SJSA1 (cell line): ENCODE results near the gene ZNF132. TPM values are rescaled to one million over a fixed set of nuclear protein-coding genes. Genes with fewer than 3 reads are reported as not detected.
"Not testable (repeated sequence)": the region's sequence is repeated elsewhere in the genome, so short reads cannot be mapped to it uniquely, and the experiment has no call there.

Experiments
- DNase-seq, 2 experiments: peaks; one replicate each; pipeline ENCODE4 v3.0.0-alpha.2; 2015 to 2020; ENCODE audit warnings: low spot score in 2 of 2, low read depth in 1 of 2
- H3K27ac ChIP-seq: fragments of 250-450 bp; sonication (Bioruptor Pico); 2 replicates; pipeline ENCODE4 v1.5.1; 2020; ENCODE audit warnings: mild to moderate bottlenecking, moderate library complexity
- H3K27me3 ChIP-seq: fragments of 250-450 bp; sonication (Bioruptor Pico); replicated peaks from 2 replicates; pipeline ENCODE4 v1.5.1; 2020; ENCODE audit warnings: mild to moderate bottlenecking, moderate library complexity
- H3K36me3 ChIP-seq: fragments of 250-450 bp; sonication (Bioruptor Pico); 2 replicates; pipeline ENCODE4 v1.5.1; 2020; ENCODE audit warnings: mild to moderate bottlenecking
- H3K4me1 ChIP-seq: fragments of 250-450 bp; sonication (Bioruptor Pico); replicated peaks from 2 replicates; pipeline ENCODE4 v1.6.1; 2021; ENCODE audit warnings: mild to moderate bottlenecking
- H3K4me3 ChIP-seq: fragments of 250-450 bp; sonication (Bioruptor Pico); 2 replicates; pipeline ENCODE4 v1.5.1; 2020; ENCODE audit warnings: mild to moderate bottlenecking
- H3K9me3 ChIP-seq: fragments of 250-450 bp; sonication (Bioruptor Pico); replicated peaks from 2 replicates; pipeline ENCODE4 v1.5.1; 2020; ENCODE audit warnings: mild to moderate bottlenecking
- total RNA-seq: library from RNA; depleted of rRNA; stranded (reverse); fragments of >200 nt; shearing (Covaris generic); gene quantifications from 2 replicates; pipeline ENCODE4 v1.2.3, GENCODE V29; 2014; rRNA removed

The ZNF132 gene
- 2.8 and 6.0 TPM in 2 replicates for total RNA-seq

DNA sequence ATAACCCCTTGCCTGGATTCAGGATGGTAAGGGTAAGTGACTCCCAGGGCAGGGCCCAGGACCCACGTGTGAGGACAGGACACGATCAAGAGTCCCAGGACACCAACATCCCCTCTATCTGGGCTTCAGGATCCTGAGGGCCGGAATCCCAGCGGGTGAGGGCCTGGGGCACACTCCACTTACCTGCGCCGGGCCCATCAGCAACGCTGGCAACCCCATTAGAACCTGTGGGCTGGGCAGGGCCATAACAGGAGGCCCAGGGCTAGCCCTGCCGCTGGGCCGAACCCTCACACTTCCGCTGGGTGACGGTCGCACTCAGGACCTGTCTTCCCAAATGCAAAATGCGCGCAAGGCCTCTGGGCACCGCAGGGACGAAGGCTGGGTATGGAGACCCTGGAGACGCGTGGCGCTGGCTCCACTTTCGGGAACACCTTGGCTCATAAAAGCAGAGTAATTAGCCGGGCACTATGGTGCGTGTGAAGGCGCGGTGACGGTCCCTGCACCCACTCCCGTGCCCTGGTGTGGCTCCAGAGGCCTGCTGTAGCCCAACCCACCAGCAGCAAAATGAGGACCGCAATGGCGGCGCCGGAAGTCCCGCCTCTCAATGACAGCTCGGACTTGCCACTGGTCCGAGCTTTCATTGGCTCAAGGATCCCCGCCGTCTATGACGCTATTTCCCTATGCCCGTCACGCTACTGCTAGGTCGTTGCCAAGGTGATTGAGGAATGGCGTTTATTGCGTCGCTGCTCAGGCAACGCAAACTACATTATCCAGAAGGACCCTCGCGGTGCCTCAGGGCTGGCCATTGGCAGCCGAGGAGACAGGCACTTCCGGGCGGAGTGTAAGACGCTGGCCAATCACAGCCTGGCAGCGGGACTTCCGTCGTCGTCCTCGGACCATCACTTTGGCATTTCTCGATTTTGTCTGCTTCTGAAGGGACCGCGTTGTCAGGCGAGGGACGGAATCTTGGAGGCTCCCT is at the start of gene ZNF132:
Gene ZNF132 (minus strand): TSS at position 578 of the 979 bp plus-strand sequence. CDS start 332 bp downstream, at position 246.
- Histone ChIP-seq H3K27ac (peak within 1 kb of the TSS; percentile 51), H3K4me1 (peaks cover 17% of the 10 kb centered on the region), H3K36me3 (peaks cover 28% of the 10 kb centered on the region), H3K27me3 (no peaks in the 10 kb centered on the region), H3K4me3 (peak within 1 kb of the TSS; percentile 50), H3K9me3 (peaks cover 23% of the 10 kb centered on the region)
- peak; percentile 92 to 97 for DNase-seq

DNA sequence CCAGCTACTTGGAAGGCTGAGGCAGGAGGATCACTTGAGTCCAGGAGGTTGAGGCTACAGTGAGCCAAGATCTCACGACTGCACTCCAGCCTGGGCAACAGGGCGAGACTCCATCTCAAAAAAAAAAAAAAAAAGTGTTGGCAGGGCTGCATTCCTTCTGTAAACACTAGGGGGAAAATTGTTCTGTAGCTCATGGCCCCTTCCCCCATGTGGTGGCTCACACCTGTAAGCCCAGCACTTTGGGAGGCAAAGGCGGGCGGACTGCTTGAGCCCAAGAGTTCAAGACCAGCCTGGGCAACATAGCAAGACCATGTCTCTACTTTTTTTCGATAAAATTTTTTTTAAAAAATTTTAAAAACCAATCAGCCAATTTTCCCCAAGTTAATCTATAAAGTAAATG is 44.4 kb upstream of the ZNF132 start:
- not testable (repeated sequence) for H3K4me1 ChIP-seq, H3K27ac ChIP-seq, H3K36me3 ChIP-seq, H3K4me3 ChIP-seq, DNase-seq, H3K27me3 ChIP-seq, H3K9me3 ChIP-seq

GRCh38 chr19:58483776-58484175 is 43.8 kb upstream of the ZNF132 start:
- H3K4me1 ChIP-seq, result no peaks in the 10 kb centered on the region
- no peaks in the 10 kb centered on the region for H3K27me3 ChIP-seq
- no peaks in the 10 kb centered on the region for H3K9me3 ChIP-seq
- H3K36me3 ChIP-seq, result no peaks in the 10 kb centered on the region
- DNase-seq, result no peak
- H3K4me3 ChIP-seq, result no peak overlapping the region
- H3K27ac ChIP-seq, result no peak overlapping the region

- Histone ChIP-seq H3K27me3 (no peaks in the 10 kb centered on the region), H3K36me3 (no peaks in the 10 kb centered on the region), H3K4me3 (no peak overlapping the region), H3K27ac (no peak overlapping the region), H3K9me3 (no peaks in the 10 kb centered on the region), H3K4me1 (no peaks in the 10 kb centered on the region)
- DNase-seq, result no peak
Observed at GRCh38 chr19:58482372-58482771, 42.4 kb upstream of the ZNF132 start.

DNA sequence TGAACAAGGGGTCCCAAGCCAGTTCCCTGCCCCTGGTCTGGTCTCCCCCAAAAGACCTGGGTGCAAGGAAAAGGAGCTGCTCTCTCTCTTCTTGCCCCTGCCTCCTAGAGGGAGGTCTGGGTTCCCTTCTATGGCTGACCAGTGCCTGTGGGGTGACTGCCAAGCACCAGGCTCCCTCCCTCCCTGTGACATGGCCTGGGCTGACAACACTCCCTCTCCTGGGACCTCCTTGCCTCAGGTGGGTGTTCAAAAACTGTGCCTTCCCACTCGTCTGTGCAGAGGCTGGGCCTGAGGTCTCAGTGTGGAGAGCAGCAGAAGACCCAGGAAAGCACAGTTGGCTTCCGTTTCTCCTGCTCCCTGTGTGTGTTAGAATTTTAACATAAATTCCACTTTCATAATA is 40.9 kb upstream of the ZNF132 start:
- no peaks in the 10 kb centered on the region for H3K9me3 ChIP-seq
- peaks cover 10% of the 10 kb centered on the region for H3K4me1 ChIP-seq

GRCh38 chr19:58480481-58480830 is 40.5 kb upstream of the ZNF132 start:
- H3K4me3 ChIP-seq, result no peak overlapping the region
- DNase-seq, result no peak
- no peaks in the 10 kb centered on the region for H3K36me3 ChIP-seq
- no peak overlapping the region for H3K27ac ChIP-seq
- no peaks in the 10 kb centered on the region for H3K27me3 ChIP-seq
- peaks cover 13% of the 10 kb centered on the region for H3K4me1 ChIP-seq
- no peaks in the 10 kb centered on the region for H3K9me3 ChIP-seq

More for the DNA sequence above, 40.9 kb upstream of the ZNF132 start:
- Histone ChIP-seq H3K4me3 (no peak overlapping the region), H3K27me3 (no peaks in the 10 kb centered on the region), H3K27ac (no peak overlapping the region), H3K36me3 (no peaks in the 10 kb centered on the region)
- no peak for DNase-seq

DNA sequence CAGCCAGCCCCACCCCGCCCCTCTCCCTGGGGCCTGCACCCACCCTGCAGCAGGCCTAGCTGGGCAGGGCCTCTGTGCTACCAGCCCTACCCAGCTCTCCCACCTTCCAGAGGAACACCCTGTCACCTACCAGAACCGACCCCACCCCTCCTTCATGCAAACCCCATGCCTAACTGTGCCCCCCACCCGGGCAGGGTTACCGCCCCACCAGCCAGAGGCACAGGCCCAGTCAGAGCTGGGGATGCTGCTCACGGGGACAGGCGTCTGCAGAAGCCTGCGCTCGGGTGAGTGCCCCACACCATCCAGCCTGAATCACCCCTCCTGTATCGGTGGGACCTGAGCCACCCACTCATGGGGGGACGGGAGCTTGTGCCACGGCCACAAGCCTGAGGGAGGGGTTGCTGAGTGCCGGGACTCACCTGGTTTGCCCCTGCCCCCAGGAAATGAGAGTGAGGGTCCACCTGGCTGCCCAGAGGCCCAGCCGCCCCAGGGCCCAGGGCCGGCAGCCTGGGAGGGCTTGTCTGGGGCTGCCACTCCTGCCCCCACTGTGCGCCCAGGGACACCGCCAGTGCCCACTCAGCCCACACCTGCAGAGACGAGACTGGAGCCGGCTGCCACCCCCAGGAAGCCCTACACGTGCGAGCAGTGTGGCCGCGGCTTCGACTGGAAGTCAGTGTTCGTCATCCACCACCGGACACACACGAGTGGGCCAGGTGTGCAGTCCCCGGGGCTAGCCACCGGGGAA is 40.0 kb upstream of the ZNF132 start:
- Histone ChIP-seq H3K9me3 (no peaks in the 10 kb centered on the region), H3K4me3 (no peak overlapping the region), H3K27me3 (no peaks in the 10 kb centered on the region), H3K27ac (no peak overlapping the region), H3K4me1 (peaks cover 18% of the 10 kb centered on the region), H3K36me3 (no peaks in the 10 kb centered on the region)
- no peak for DNase-seq

- Histone ChIP-seq H3K36me3 (no peaks in the 10 kb centered on the region; the same call in 1 of the 2 replicates), H3K9me3 (no peaks in the 10 kb centered on the region), H3K4me3 (no peak overlapping the region), H3K27me3 (no peaks in the 10 kb centered on the region), H3K4me1 (peaks cover 24% of the 10 kb centered on the region), H3K27ac (no peak overlapping the region)
- DNase-seq, result no peak
Observed at GRCh38 chr19:58479303-58479702, 39.4 kb upstream of the ZNF132 start.

GRCh38 chr19:58477871-58478270 is 37.9 kb upstream of the ZNF132 start:
- Histone ChIP-seq H3K27me3 (no peaks in the 10 kb centered on the region), H3K4me3 (no peak overlapping the region), H3K9me3 (no peaks in the 10 kb centered on the region), H3K4me1 (peaks cover 30% of the 10 kb centered on the region), H3K36me3 (peaks cover 10% of the 10 kb centered on the region), H3K27ac (no peak overlapping the region)
- DNase-seq, result no peak

DNA sequence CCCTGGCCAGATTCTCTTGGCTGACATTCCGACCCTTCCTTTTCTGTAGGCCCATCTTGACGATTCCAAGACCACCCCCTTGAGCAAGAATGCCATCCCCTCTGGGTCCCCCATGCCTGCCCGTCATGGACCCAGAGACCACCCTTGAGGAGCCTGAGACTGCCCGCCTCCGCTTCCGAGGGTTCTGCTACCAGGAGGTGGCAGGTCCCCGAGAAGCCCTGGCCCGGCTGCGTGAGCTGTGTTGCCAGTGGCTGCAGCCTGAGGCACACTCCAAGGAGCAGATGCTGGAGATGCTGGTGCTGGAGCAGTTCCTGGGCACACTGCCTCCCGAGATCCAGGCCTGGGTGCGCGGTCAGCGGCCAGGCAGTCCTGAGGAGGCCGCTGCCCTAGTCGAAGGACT is 37.2 kb upstream of the ZNF132 start:
- H3K27me3 ChIP-seq, result no peaks in the 10 kb centered on the region
- H3K4me1 ChIP-seq, result peaks cover 30% of the 10 kb centered on the region
- H3K9me3 ChIP-seq, result no peaks in the 10 kb centered on the region
- no peak overlapping the region for H3K27ac ChIP-seq
- peaks cover 18% of the 10 kb centered on the region for H3K36me3 ChIP-seq
- H3K4me3 ChIP-seq, result no peak overlapping the region
- DNase-seq, result no peak

DNA sequence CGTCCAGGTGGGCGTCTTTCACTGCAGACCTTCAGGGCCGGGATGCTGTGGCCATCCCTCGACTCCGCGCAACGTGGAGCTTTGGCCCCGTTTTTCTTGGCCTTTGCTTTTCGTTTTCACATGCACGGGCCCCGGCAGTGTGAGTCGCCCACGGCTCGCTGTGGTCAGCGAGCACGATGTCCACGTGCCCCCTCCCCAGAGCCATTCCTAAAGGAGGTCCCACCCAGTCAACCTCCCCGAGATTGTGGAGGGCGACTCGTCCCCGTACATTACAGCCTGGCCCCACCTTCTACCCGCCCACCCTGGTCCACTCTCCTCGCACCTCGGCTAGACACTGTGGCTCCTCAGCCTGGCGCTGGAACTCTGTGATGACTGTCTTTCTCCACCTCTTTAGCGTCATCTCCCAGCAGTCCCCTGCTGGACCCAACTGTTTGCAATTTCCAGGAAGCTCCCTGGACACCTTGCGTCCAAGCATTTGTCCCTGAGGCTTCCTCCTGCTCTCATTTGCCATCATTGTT is 36.6 kb upstream of the ZNF132 start:
- H3K27me3 ChIP-seq, result no peaks in the 10 kb centered on the region
- H3K9me3 ChIP-seq, result no peaks in the 10 kb centered on the region
- peaks cover 30% of the 10 kb centered on the region for H3K4me1 ChIP-seq
- H3K4me3 ChIP-seq, result peak overlapping the region; percentile 50
- H3K36me3 ChIP-seq, result peaks cover 24% of the 10 kb centered on the region
- H3K27ac ChIP-seq, result peak overlapping the region; percentile 63
- no peak for DNase-seq

GRCh38 chr19:58475714-58476497 is 36.0 kb upstream of the ZNF132 start, which contains the start of gene ZNF446:
Gene ZNF446 (plus strand): TSS chr19:58476352. CDS start chr19:58477219, 867 bp downstream.
- no peaks in the 10 kb centered on the region for H3K9me3 ChIP-seq
- peaks cover 26% of the 10 kb centered on the region for H3K36me3 ChIP-seq
- DNase-seq, result peak; percentile 96 to 97
- peak within 1 kb of the TSS; percentile 63 for H3K27ac ChIP-seq
- no peaks in the 10 kb centered on the region for H3K27me3 ChIP-seq
- H3K4me1 ChIP-seq, result peaks cover 30% of the 10 kb centered on the region
- peak within 1 kb of the TSS; percentile 50 for H3K4me3 ChIP-seq
